Neural progenitor cell (in vitro differentiated cells): ENCODE data around the gene IFT81.

Source experiments
- CTCF ChIP-seq: fragments of 200-600 bp; sonication (generic); IDR thresholded peaks from 2 replicates; pipeline ENCODE4 v1.5.1; 2017; ENCODE audit warnings: antibody characterized with exemption, mild to moderate bottlenecking
- EZH2 ChIP-seq: fragments of 200-600 bp; sonication (generic); IDR thresholded peaks from 2 replicates; pipeline ENCODE4 v1.6.1; 2017; ENCODE audit warnings: antibody characterized with exemption, mild to moderate bottlenecking, moderate library complexity
- EZH2phosphoT487 ChIP-seq: fragments of 200-600 bp; sonication (generic); IDR thresholded peaks from 2 replicates; pipeline ENCODE4 v1.6.1; 2017; ENCODE audit warnings: antibody characterized with exemption

DNA sequence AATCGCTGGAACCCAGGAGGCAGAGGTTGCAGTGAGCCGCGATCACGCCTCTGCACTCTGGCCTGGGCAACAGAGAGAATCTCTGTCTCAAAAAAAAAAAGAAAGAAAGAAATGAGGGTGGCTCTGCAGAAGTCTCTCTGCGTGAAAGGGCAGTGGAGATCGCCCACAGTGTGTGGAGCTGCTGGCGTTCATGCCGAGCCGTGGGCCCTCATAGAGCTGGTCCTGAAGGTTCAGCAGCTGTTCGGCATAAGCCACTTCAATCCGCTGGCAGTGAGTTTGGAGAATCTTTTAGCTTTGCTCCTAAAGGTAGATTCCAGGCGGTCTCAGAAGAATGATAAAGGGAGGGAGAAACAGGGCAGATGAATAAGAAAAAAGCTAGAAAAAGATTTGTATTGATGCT, 120.2 kb downstream of the IFT81 start:
- TF ChIP-seq CTCF (no peak), EZH2phosphoT487 (no peak), EZH2 (no peak)
